Activated CD4-positive, alpha-beta T cell treated with anti-CD3 and anti-CD28 coated beads, Interleukin-2, amount 10 ng/mL, durations not matched to agents 7 days and 5 days (primary cell): ENCODE data around the gene ATP2B2. TPM values are rescaled to one million over a fixed set of nuclear protein-coding genes. Genes with fewer than 3 reads are reported as not detected.

ENCODE experiments used
- CTCF ChIA-PET: fragments of 350-600 bp; sonication (Branson Sonifier 250); formaldehyde crosslinking; loops from one replicate; lab custom pipeline; 2021; ENCODE audit warnings: antibody characterized with exemption; lab: Charles Lee
- POLR2A ChIA-PET: fragments of 350-600 bp; sonication (Branson Sonifier 250); formaldehyde crosslinking; loops from one replicate; lab custom pipeline; 2021; ENCODE audit warnings: antibody characterized with exemption; lab: Charles Lee
- DNase-seq: peaks from one replicate; pipeline ENCODE4 v3.0.0-alpha.2; 2020
- H3K27ac Mint-ChIP-seq: one replicate; pipeline ENCODE4 v1.8.0; 2021; ENCODE audit warnings: mild to moderate bottlenecking, moderate library complexity, mixed read lengths
- H3K27me3 Mint-ChIP-seq: one replicate; pipeline ENCODE4 v1.8.0; 2021; ENCODE audit warnings: mixed read lengths
- H3K36me3 Mint-ChIP-seq: one replicate; pipeline ENCODE4 v1.8.0; 2021; ENCODE audit warnings: low read depth, mixed read lengths
- H3K4me1 Mint-ChIP-seq: one replicate; pipeline ENCODE4 v1.8.0; 2021; ENCODE audit warnings: mixed read lengths
- H3K4me3 Mint-ChIP-seq: one replicate; pipeline ENCODE4 v1.8.0; 2021; ENCODE audit warnings: mild to moderate bottlenecking, moderate library complexity, mixed read lengths
- H3K9me3 Mint-ChIP-seq: one replicate; pipeline ENCODE4 v1.8.0; 2021; ENCODE audit warnings: mixed read lengths
- total RNA-seq, 2 experiments: library from RNA; stranded (reverse); gene quantifications; one replicate each; pipeline ENCODE4 v1.2.3, GENCODE V29; 2021

Gene ATP2B2
- total RNA-seq = not detected

GRCh38 chr3:10505050-10505790, at the start of gene ATP2B2:
ATP2B2 (minus strand) TSS chr3:10505586; CDS start chr3:10449543, 56,043 bp downstream.
- no peak within 1 kb of the TSS for H3K27ac Mint-ChIP-seq
- ChIA-PET CTCF (no interaction called here), POLR2A (no interaction called here)
- H3K36me3 Mint-ChIP-seq = no peaks in the 10 kb centered on the region
- no peaks in the 10 kb centered on the region for H3K9me3 Mint-ChIP-seq
- no peak for DNase-seq
- H3K4me3 Mint-ChIP-seq = no peak within 1 kb of the TSS
- H3K4me1 Mint-ChIP-seq = no peaks in the 10 kb centered on the region
- H3K27me3 Mint-ChIP-seq = peaks cover 17% of the 10 kb centered on the region

- DNase-seq = no peak
- no peaks in the 10 kb centered on the region for H3K9me3 Mint-ChIP-seq
- H3K36me3 Mint-ChIP-seq = no peaks in the 10 kb centered on the region
- H3K4me3 Mint-ChIP-seq = no peak overlapping the region
- ChIA-PET POLR2A (no interaction called here), CTCF (no interaction called here)
- peaks cover 6% of the 10 kb centered on the region for H3K27me3 Mint-ChIP-seq
- no peak overlapping the region for H3K27ac Mint-ChIP-seq
- H3K4me1 Mint-ChIP-seq = peaks cover 42% of the 10 kb centered on the region
Measured at GRCh38 chr3:10554746-10555145, 49.4 kb upstream of the ATP2B2 start.

GRCh38 chr3:10554236-10554611, 48.8 kb upstream of the ATP2B2 start:
- DNase-seq = no peak
- Mint-ChIP-seq H3K4me3 (no peak overlapping the region), H3K9me3 (no peaks in the 10 kb centered on the region), H3K27ac (no peak overlapping the region), H3K36me3 (no peaks in the 10 kb centered on the region), H3K4me1 (peaks cover 46% of the 10 kb centered on the region), H3K27me3 (peaks cover 5% of the 10 kb centered on the region)
- POLR2A ChIA-PET = no interaction called here
- CTCF ChIA-PET = interaction anchor here (1.7 kb wide), 1 partner anchor 10 kb away, joined by 5 read pairs; no protein-coding TSS in a partner anchor

- ChIA-PET CTCF (interaction anchor here (1.3 to 1.8 kb wide), 3 partner anchors 8 to 12 kb away, joined by 3 to 5 read pairs (median 5); no protein-coding TSS in a partner anchor), POLR2A (no interaction called here)
- H3K4me3 Mint-ChIP-seq = no peak overlapping the region
- H3K9me3 Mint-ChIP-seq = no peaks in the 10 kb centered on the region
- peaks cover 2% of the 10 kb centered on the region for H3K27me3 Mint-ChIP-seq
- H3K4me1 Mint-ChIP-seq = peaks cover 51% of the 10 kb centered on the region
- no peaks in the 10 kb centered on the region for H3K36me3 Mint-ChIP-seq
- no peak overlapping the region for H3K27ac Mint-ChIP-seq
- no peak for DNase-seq
Measured at GRCh38 chr3:10553591-10554235, 48.3 kb upstream of the ATP2B2 start.

- POLR2A ChIA-PET = no interaction called here
- no peaks in the 10 kb centered on the region for H3K36me3 Mint-ChIP-seq
- H3K27ac Mint-ChIP-seq = peak overlapping the region; percentile 90
- peaks cover 58% of the 10 kb centered on the region for H3K4me1 Mint-ChIP-seq
- no peaks in the 10 kb centered on the region for H3K9me3 Mint-ChIP-seq
- CTCF ChIA-PET = interaction anchor here (1.0 to 1.8 kb wide), 5 partner anchors 9 to 206 kb away, joined by 3 to 5 read pairs (median 4); no protein-coding TSS in a partner anchor
- H3K27me3 Mint-ChIP-seq = no peaks in the 10 kb centered on the region
- H3K4me3 Mint-ChIP-seq = peak overlapping the region; percentile 55
- DNase-seq = peak; percentile 26
Measured at GRCh38 chr3:10552631-10552943, 47.2 kb upstream of the ATP2B2 start.

GRCh38 chr3:10551821-10552630, 46.6 kb upstream of the ATP2B2 start:
- no peaks in the 10 kb centered on the region for H3K27me3 Mint-ChIP-seq
- no peaks in the 10 kb centered on the region for H3K36me3 Mint-ChIP-seq
- peak overlapping the region; percentile 55 for H3K4me3 Mint-ChIP-seq
- DNase-seq = peak; percentile 65
- CTCF ChIA-PET = interaction anchor here (1.0 to 1.8 kb wide), 4 partner anchors 10 to 207 kb away, joined by 3 to 5 read pairs (median 4); no protein-coding TSS in a partner anchor
- POLR2A ChIA-PET = no interaction called here
- peaks cover 55% of the 10 kb centered on the region for H3K4me1 Mint-ChIP-seq
- H3K9me3 Mint-ChIP-seq = no peaks in the 10 kb centered on the region
- H3K27ac Mint-ChIP-seq = peak overlapping the region; percentile 90

- no peaks in the 10 kb centered on the region for H3K36me3 Mint-ChIP-seq
- POLR2A ChIA-PET = no interaction called here
- CTCF ChIA-PET = no interaction called here
- no peak for DNase-seq
- peaks cover 53% of the 10 kb centered on the region for H3K4me1 Mint-ChIP-seq
- H3K27ac Mint-ChIP-seq = peak overlapping the region; percentile 42
- no peaks in the 10 kb centered on the region for H3K27me3 Mint-ChIP-seq
- H3K4me3 Mint-ChIP-seq = no peak overlapping the region
- H3K9me3 Mint-ChIP-seq = no peaks in the 10 kb centered on the region
Measured at GRCh38 chr3:10551139-10551538, 45.8 kb upstream of the ATP2B2 start.

GRCh38 chr3:10550705-10551104, 45.3 kb upstream of the ATP2B2 start:
- H3K4me3 Mint-ChIP-seq = no peak overlapping the region
- H3K36me3 Mint-ChIP-seq = no peaks in the 10 kb centered on the region
- no peaks in the 10 kb centered on the region for H3K9me3 Mint-ChIP-seq
- CTCF ChIA-PET = no interaction called here
- H3K4me1 Mint-ChIP-seq = peaks cover 53% of the 10 kb centered on the region
- POLR2A ChIA-PET = no interaction called here
- no peak overlapping the region for H3K27ac Mint-ChIP-seq
- no peak for DNase-seq
- H3K27me3 Mint-ChIP-seq = no peaks in the 10 kb centered on the region

GRCh38 chr3:10549617-10550230, 44.3 kb upstream of the ATP2B2 start:
- ChIA-PET CTCF (no interaction called here), POLR2A (no interaction called here)
- no peak for DNase-seq
- Mint-ChIP-seq H3K27ac (no peak overlapping the region), H3K36me3 (no peaks in the 10 kb centered on the region), H3K27me3 (peaks cover 2% of the 10 kb centered on the region), H3K4me1 (peaks cover 53% of the 10 kb centered on the region), H3K9me3 (no peaks in the 10 kb centered on the region), H3K4me3 (no peak overlapping the region)

GRCh38 chr3:10548992-10549391, 43.6 kb upstream of the ATP2B2 start:
- Mint-ChIP-seq H3K4me1 (peaks cover 53% of the 10 kb centered on the region), H3K36me3 (no peaks in the 10 kb centered on the region), H3K4me3 (no peak overlapping the region), H3K9me3 (no peaks in the 10 kb centered on the region), H3K27ac (no peak overlapping the region), H3K27me3 (peaks cover 5% of the 10 kb centered on the region)
- ChIA-PET CTCF (no interaction called here), POLR2A (no interaction called here)
- DNase-seq = no peak

GRCh38 chr3:10547841-10548783, 42.7 kb upstream of the ATP2B2 start:
- Mint-ChIP-seq H3K36me3 (no peaks in the 10 kb centered on the region), H3K4me3 (no peak overlapping the region), H3K27me3 (peaks cover 6% of the 10 kb centered on the region), H3K4me1 (peaks cover 49% of the 10 kb centered on the region), H3K27ac (no peak overlapping the region), H3K9me3 (peaks cover 1% of the 10 kb centered on the region)
- ChIA-PET CTCF (interaction anchor here (0.5 to 1.1 kb wide), 4 partner anchors 10 to 824 kb away, joined by 3 to 4 read pairs (median 3); no protein-coding TSS in a partner anchor), POLR2A (no interaction called here)
- DNase-seq = peak; percentile 17
